ENCODE data around the gene CYP46A1.

DNA sequence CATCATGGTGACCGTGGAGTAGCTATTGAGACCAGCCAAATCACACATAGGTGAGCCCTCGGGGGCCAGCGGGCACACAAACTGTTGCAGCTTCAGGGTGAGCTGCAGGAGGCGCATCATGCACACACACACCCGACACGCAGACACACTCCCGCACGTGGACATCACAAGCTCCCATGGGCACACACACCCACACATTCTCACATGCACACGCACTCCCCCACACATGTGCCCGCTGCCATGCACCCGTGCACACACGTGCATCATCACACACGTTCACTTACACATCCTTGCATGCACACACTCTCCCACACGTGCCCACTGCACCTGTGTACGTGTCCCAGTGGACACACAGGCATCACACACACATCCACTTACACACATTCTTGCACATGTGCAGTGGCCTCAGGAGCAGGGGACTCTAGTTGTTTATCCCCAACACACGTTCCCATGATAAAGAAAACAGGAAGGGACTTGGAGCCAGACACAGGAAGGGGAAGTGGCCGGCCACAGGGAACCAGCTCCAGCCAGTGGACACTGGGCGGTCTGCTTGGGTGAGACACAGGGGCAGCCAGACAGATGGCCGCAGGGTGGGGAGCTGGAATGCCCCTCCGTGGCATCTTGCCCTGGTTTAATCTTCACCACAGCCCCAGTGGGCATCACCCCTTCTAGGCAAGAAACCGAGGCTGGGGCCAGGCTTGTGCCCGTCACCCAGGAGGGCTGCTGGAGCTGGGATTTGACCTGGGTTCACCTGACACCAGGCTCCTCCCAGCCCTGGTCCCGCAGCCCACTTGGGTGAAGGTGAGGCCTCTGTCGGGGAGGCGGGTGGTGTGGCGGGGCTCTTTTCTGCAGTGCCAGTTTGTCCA, 49.7 kb downstream of the CYP46A1 start:
- TF ChIP-seq EZH2 (IDR thresholded peaks at IDR 0.05; ENCODE audit: insufficient read depth, poor library complexity, severe bottlenecking) (no peak), EZH2phosphoT487 (IDR thresholded peaks at IDR 0.05; ENCODE audit: insufficient read depth, low read depth) (no peak)

Data from GM23248 (cell line).